GM10248 (cell line): ENCODE data around the gene AHCYL1.

Experiments used
- CTCF ChIA-PET: fragments of 300-600 bp; sonication (Branson Sonifier 250); formaldehyde crosslinking; extraction: SDS; loops from one replicate; lab custom pipeline; 2021; ENCODE audit warnings: antibody characterized with exemption; lab: Yijun Ruan, JAX
- POLR2A ChIA-PET: fragments of 350-650 bp; sonication (Branson Sonifier 250); formaldehyde crosslinking; extraction: SDS; loops from one replicate; lab custom pipeline; 2020; ENCODE audit warnings: antibody characterized with exemption; lab: Yijun Ruan, JAX
- DNase-seq: peaks from one replicate; pipeline ENCODE4 v3.0.0; 2012; ENCODE audit errors: extremely low spot score
- CTCF ChIP-seq: IDR thresholded peaks from 2 replicates; pipeline ENCODE4 v1.5.1; 2012; ENCODE audit warnings: mild to moderate bottlenecking, low read depth; ENCODE audit errors: extremely low read depth, missing control alignments, control extremely low read depth

Gene AHCYL1

GRCh38 chr1:109959632-109959973 is 25.0 kb upstream of the AHCYL1 start:
- DNase-seq: no peak
- ChIA-PET CTCF (interaction anchor here (0.7 to 3.1 kb wide), 8 partner anchors 14 to 319 kb away, joined by 3 to 15 read pairs (median 4); partner anchors contain the start of gene AHCYL1), POLR2A (no interaction called here)
- TF ChIP-seq CTCF: no peak

- CTCF ChIA-PET: interaction anchor here (0.7 to 3.1 kb wide), 11 partner anchors 9 to 320 kb away, joined by 3 to 15 read pairs (median 4); partner anchors contain the start of gene AHCYL1
- POLR2A ChIA-PET: no interaction called here
- no peak for TF ChIP-seq CTCF
- DNase-seq: no peak
Measured at GRCh38 chr1:109959974-109960744, 24.4 kb upstream of the AHCYL1 start.

- CTCF ChIA-PET: interaction anchor here (1.1 to 3.1 kb wide), 9 partner anchors 9 to 320 kb away, joined by 3 to 15 read pairs (median 4); no protein-coding TSS in a partner anchor
- no peak for TF ChIP-seq CTCF
- POLR2A ChIA-PET: no interaction called here
Measured at GRCh38 chr1:109960745-109961094, 23.8 kb upstream of the AHCYL1 start.

GRCh38 chr1:109963864-109964263 is 20.7 kb upstream of the AHCYL1 start:
- TF ChIP-seq CTCF: no peak
- CTCF ChIA-PET: interaction anchor here (3.1 kb wide), 1 partner anchor 20 kb away, joined by 11 read pairs; the partner anchor contains the start of gene AHCYL1

More at GRCh38 chr1:109960745-109961094, 23.8 kb upstream of the AHCYL1 start:
- no peak for DNase-seq

GRCh38 chr1:109969146-109969829 is 15.3 kb upstream of the AHCYL1 start:
- ChIA-PET CTCF (interaction anchor here (1.2 kb wide), 1 partner anchor 16 kb away, joined by 3 read pairs; the partner anchor contains the start of gene AHCYL1), POLR2A (no interaction called here)
- DNase-seq: no peak
- TF ChIP-seq CTCF: no peak

More at GRCh38 chr1:109963864-109964263, 20.7 kb upstream of the AHCYL1 start:
- POLR2A ChIA-PET: no interaction called here
- no peak for DNase-seq

GRCh38 chr1:109969907-109970306 is 14.7 kb upstream of the AHCYL1 start:
- no peak for DNase-seq
- ChIA-PET POLR2A (no interaction called here), CTCF (interaction anchor here (1.2 kb wide), 1 partner anchor 15 kb away, joined by 3 read pairs; the partner anchor contains the start of gene AHCYL1)
- TF ChIP-seq CTCF: no peak
